GM12892 (cell line): ENCODE measurements around the gene TMTC1.

Experiments used
- DNase-seq: peaks from one replicate; pipeline ENCODE4 v3.0.0; 2011; ENCODE audit not compliant: insufficient read length
- FAIRE-seq: peaks from 2 replicates; lab custom pipeline; 2011; peaks lifted over from hg19 to GRCh38; lab: Jason Lieb, UNC
- POLR2A ChIP-seq: IDR thresholded peaks from 2 replicates; pipeline ENCODE4 v1.6.1; 2011; ENCODE audit warnings: low read depth, low read length, control low read depth
- POLR2AphosphoS5 ChIP-seq: IDR thresholded peaks from 2 replicates; pipeline ENCODE4 v1.6.1; 2011; ENCODE audit warnings: low read depth, low read length, control low read depth
- TAF1 ChIP-seq: IDR thresholded peaks from 2 replicates; pipeline ENCODE4 v1.6.1; 2011; ENCODE audit warnings: low read depth, mild to moderate bottlenecking, control low read depth, low read length, borderline replicate concordance

Gene TMTC1

GRCh38 chr12:29725587-29726320 is 58.0 kb downstream of the TMTC1 start:
- FAIRE-seq (no peak), DNase-seq (no peak)
- no peak for TF ChIP-seq POLR2AphosphoS5
- no peak for TF ChIP-seq POLR2A
- TF ChIP-seq TAF1 = no peak

- FAIRE-seq (no peak), DNase-seq (no peak)
- TF ChIP-seq POLR2AphosphoS5 (no peak), POLR2A (no peak), TAF1 (no peak)
Observed at GRCh38 chr12:29722164-29722563, 61.6 kb downstream of the TMTC1 start.

- FAIRE-seq = no peak
- TF ChIP-seq POLR2A (no peak), TAF1 (no peak), POLR2AphosphoS5 (no peak)
Observed at GRCh38 chr12:29719381-29719780, 64.4 kb downstream of the TMTC1 start.

GRCh38 chr12:29717540-29718100 is 66.1 kb downstream of the TMTC1 start:
- TF ChIP-seq TAF1 = no peak
- no peak for TF ChIP-seq POLR2AphosphoS5
- TF ChIP-seq POLR2A = no peak
- DNase-seq = no peak
- FAIRE-seq = no peak

More at GRCh38 chr12:29719381-29719780, 64.4 kb downstream of the TMTC1 start:
- no peak for DNase-seq

GRCh38 chr12:29714966-29715365 is 68.8 kb downstream of the TMTC1 start:
- DNase-seq = no peak
- TF ChIP-seq POLR2AphosphoS5 (no peak), POLR2A (no peak), TAF1 (no peak)
- no peak for FAIRE-seq

- DNase-seq (no peak), FAIRE-seq (no peak)
- no peak for TF ChIP-seq POLR2A
- TF ChIP-seq TAF1 = no peak
- TF ChIP-seq POLR2AphosphoS5 = no peak
Observed at GRCh38 chr12:29713729-29714128, 70.0 kb downstream of the TMTC1 start.

GRCh38 chr12:29711381-29711780 is 72.4 kb downstream of the TMTC1 start:
- DNase-seq (no peak), FAIRE-seq (no peak)
- no peak for TF ChIP-seq POLR2A
- TF ChIP-seq TAF1 = no peak
- no peak for TF ChIP-seq POLR2AphosphoS5

GRCh38 chr12:29710104-29710503 is 73.6 kb downstream of the TMTC1 start:
- DNase-seq (no peak), FAIRE-seq (no peak)
- TF ChIP-seq TAF1 (no peak), POLR2AphosphoS5 (no peak), POLR2A (no peak)

GRCh38 chr12:29709496-29710040 is 74.2 kb downstream of the TMTC1 start:
- TF ChIP-seq POLR2AphosphoS5 (no peak), POLR2A (no peak), TAF1 (no peak)
- DNase-seq (no peak), FAIRE-seq (no peak)

- TF ChIP-seq POLR2A = no peak
- TF ChIP-seq TAF1 = no peak
- TF ChIP-seq POLR2AphosphoS5 = no peak
- FAIRE-seq = no peak
- no peak for DNase-seq
Observed at GRCh38 chr12:29709054-29709453, 74.7 kb downstream of the TMTC1 start.

GRCh38 chr12:29707846-29708245 is 75.9 kb downstream of the TMTC1 start:
- DNase-seq = no peak
- FAIRE-seq = no peak
- TF ChIP-seq POLR2AphosphoS5 (no peak), POLR2A (no peak), TAF1 (no peak)
